Large intestine (tissue), 12 donors: ENCODE measurements around the gene USP9X. TPM values are rescaled to one million over a fixed set of nuclear protein-coding genes. Genes with fewer than 3 reads are reported as not detected.

Source experiments
- DNase-seq, 2 donors: peaks; one replicate each; pipeline versions ENCODE4 v3.0.0 to v3.0.0-alpha.2; 2013
- H3K27ac ChIP-seq: one replicate; pipeline ENCODE4 v1.5.1; 2013; ENCODE audit warnings: low read length
- H3K27me3 ChIP-seq: 2 replicates; pipeline ENCODE4 v1.6.1; 2013; ENCODE audit warnings: low read length; ENCODE audit not compliant: control insufficient read depth, insufficient read depth
- H3K36me3 ChIP-seq: 2 replicates; pipeline ENCODE4 v1.6.1; 2013; ENCODE audit warnings: low read length; ENCODE audit not compliant: control insufficient read depth, insufficient read depth
- H3K4me1 ChIP-seq: one replicate; pipeline ENCODE4 v1.6.1; 2013; ENCODE audit warnings: low read length; ENCODE audit not compliant: control insufficient read depth, insufficient read depth
- H3K4me3 ChIP-seq: one replicate; pipeline ENCODE4 v1.5.1; 2013; ENCODE audit warnings: low read length
- H3K9me3 ChIP-seq: one replicate; pipeline ENCODE4 v1.6.1; 2013; ENCODE audit warnings: mild to moderate bottlenecking, low read depth, low read length, moderate library complexity; ENCODE audit not compliant: control insufficient read depth
- WGBS: methylation state at CpG from one replicate; pipeline ENCODE4 v1.1.5; 2013; ENCODE audit warnings: low lambda C conversion rate; ENCODE audit not compliant: insufficient coverage; 5-methylcytosine and 5-hydroxymethylcytosine counted together
- long read RNA-seq, 11 donors: transcript quantifications; one replicate each; lab custom pipeline, GENCODE V29; 2026
- polyA plus RNA-seq: library from polyadenylated mRNA; unstranded; fragments of 120-200 nt; gene quantifications from one replicate; pipeline ENCODE4 v1.2.1, GENCODE V29; 2013

USP9X gene, protein sequence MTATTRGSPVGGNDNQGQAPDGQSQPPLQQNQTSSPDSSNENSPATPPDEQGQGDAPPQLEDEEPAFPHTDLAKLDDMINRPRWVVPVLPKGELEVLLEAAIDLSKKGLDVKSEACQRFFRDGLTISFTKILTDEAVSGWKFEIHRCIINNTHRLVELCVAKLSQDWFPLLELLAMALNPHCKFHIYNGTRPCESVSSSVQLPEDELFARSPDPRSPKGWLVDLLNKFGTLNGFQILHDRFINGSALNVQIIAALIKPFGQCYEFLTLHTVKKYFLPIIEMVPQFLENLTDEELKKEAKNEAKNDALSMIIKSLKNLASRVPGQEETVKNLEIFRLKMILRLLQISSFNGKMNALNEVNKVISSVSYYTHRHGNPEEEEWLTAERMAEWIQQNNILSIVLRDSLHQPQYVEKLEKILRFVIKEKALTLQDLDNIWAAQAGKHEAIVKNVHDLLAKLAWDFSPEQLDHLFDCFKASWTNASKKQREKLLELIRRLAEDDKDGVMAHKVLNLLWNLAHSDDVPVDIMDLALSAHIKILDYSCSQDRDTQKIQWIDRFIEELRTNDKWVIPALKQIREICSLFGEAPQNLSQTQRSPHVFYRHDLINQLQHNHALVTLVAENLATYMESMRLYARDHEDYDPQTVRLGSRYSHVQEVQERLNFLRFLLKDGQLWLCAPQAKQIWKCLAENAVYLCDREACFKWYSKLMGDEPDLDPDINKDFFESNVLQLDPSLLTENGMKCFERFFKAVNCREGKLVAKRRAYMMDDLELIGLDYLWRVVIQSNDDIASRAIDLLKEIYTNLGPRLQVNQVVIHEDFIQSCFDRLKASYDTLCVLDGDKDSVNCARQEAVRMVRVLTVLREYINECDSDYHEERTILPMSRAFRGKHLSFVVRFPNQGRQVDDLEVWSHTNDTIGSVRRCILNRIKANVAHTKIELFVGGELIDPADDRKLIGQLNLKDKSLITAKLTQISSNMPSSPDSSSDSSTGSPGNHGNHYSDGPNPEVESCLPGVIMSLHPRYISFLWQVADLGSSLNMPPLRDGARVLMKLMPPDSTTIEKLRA (N-terminal part only)
- polyA plus RNA-seq = 47.3 TPM
- long read RNA-seq, donor 1, partial matches to known transcripts = 7 of 7 reads
- long read RNA-seq, donor 1, other reads (novel, unspliced or antisense) = 0 of 7 reads
- long read RNA-seq, donor 2, partial matches to known transcripts = 49 of 49 reads
- long read RNA-seq, donor 2, other reads (novel, unspliced or antisense) = 0 of 49 reads
- long read RNA-seq, donor 3, full-length matches to known transcripts = 3 of 79 reads
- long read RNA-seq, donor 3, partial matches to known transcripts = 76 of 79 reads
- long read RNA-seq, donor 3, other reads (novel, unspliced or antisense) = 0 of 79 reads
- long read RNA-seq, donor 4 = 0 reads
- long read RNA-seq, donor 5, partial matches to known transcripts = 0 of 1 reads
- long read RNA-seq, donor 5, other reads (novel, unspliced or antisense) = 0 of 1 reads
- long read RNA-seq, donor 6, partial matches to known transcripts = 49 of 50 reads
- long read RNA-seq, donor 6, other reads (novel, unspliced or antisense) = 0 of 50 reads
- long read RNA-seq, donor 7, partial matches to known transcripts = 23 of 24 reads
- long read RNA-seq, donor 7, other reads (novel, unspliced or antisense) = 0 of 24 reads
- long read RNA-seq, donor 8, partial matches to known transcripts = 38 of 39 reads
- long read RNA-seq, donor 8, other reads (novel, unspliced or antisense) = 0 of 39 reads
- long read RNA-seq, donor 9, partial matches to known transcripts = 20 of 20 reads
- long read RNA-seq, donor 9, other reads (novel, unspliced or antisense) = 0 of 20 reads
- long read RNA-seq, donor 10, full-length matches to known transcripts = 4 of 37 reads
- long read RNA-seq, donor 10, partial matches to known transcripts = 33 of 37 reads
- long read RNA-seq, donor 10, other reads (novel, unspliced or antisense) = 0 of 37 reads
- long read RNA-seq, donor 11, full-length matches to known transcripts = 4 of 30 reads
- long read RNA-seq, donor 11, partial matches to known transcripts = 26 of 30 reads
- long read RNA-seq, donor 11, other reads (novel, unspliced or antisense) = 0 of 30 reads

DNA sequence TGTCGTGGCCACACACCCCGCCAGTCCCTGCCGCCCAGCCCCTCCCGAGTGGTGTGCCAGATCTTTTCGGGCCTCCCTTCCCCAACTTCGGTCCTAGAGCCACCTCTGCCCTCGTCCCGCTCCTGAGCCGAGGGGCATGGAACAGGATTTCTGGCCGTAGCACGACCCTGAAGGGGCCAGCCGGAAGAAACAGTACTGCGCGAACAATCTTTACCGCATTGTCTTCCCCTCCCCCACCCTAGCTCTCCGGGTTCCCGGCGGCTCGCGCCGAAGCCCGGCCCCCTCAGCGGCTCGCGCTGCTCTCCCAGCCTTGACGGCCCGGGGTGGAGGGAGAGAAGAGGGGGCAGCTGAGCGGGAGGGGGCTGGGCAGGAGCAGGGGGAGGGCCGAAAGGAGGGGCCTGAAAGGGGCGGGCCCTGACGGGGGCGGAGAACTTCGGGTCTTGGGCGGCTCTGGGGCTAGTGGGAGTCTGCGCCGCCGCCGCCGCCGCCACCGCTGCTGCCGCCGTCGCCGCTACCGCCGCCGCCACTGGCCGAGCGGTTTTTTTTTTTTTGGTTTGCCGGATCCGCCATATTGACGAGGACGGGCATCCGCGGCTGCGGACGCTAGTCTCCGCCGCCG, at the start of gene USP9X:
Gene USP9X, plus strand, starts transcription at position 553 of the 619 bp plus-strand sequence. CDS start 38,184 bp downstream, outside the sequence.
- no peaks in the 10 kb centered on the region for H3K36me3 ChIP-seq
- peak; percentile 85 to 87 for DNase-seq
- H3K27ac ChIP-seq = peak within 1 kb of the TSS; percentile 100
- no peaks in the 10 kb centered on the region for H3K27me3 ChIP-seq
- no peaks in the 10 kb centered on the region for H3K9me3 ChIP-seq
- H3K4me1 ChIP-seq = no peaks in the 10 kb centered on the region
- no CpG with 5 or more reads among the region's 61 CpGs for WGBS
- H3K4me3 ChIP-seq = peak within 1 kb of the TSS; percentile 99

DNA sequence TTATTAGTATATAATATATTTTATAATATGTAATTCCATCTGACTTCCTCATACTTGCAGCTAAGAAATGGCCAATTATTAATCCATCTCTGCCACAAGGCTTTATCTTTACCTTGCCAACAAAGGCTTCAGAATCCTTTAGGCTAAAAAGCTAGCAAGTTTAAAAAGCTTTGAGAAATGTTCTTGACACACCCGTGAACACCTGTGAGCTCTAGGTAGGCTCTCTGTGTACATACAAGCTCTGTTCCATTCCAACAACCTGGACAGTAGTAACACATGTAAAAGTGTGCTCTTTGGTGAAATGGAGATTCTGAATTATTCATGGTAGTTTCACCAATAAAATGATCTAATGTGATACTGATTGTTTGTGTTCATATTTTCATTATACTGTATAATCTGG, 49.7 kb upstream of the USP9X start:
- DNase-seq = peak in 1 of 2 donors; percentile 53
- H3K4me1 ChIP-seq = peaks cover 3% of the 10 kb centered on the region
- WGBS = no CpG with 5 or more reads among the region's 1 CpG

DNA sequence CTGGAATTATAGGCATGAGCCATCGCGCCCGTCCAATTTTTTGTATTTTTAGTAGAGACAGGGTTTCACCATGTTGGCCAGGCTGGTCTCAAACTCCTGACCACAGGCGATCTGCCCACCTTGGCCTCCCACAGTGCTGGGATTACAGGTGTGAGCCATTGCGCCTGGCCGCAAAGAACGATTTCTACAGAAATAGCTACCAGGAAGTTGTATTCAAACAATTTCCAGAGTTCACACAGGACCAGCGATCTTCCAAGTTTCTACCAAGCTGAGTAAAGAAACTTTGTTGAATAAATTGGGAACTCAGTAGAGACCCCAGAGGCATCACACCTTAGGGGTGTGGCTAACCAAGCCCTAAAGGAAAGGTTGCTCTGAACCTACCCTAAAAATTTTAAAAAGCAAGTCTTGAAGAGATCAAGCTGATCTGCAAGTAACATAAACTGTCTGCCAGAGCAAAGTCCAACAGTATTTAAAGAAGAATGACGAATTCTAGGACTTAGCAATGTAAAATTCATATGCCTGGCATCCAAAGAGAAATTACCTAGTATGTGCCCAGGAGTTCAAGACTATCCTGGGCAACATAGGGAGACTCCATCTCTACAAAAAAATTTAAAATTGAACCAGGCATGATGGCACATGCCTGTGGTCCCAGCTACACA, 48.4 kb upstream of the USP9X start:
- peak; percentile 20 to 76 for DNase-seq
- H3K27me3 ChIP-seq = no peaks in the 10 kb centered on the region
- WGBS = no CpG with 5 or more reads among the region's 9 CpGs
- H3K4me1 ChIP-seq = peaks cover 3% of the 10 kb centered on the region
- H3K27ac ChIP-seq = peak overlapping the region; percentile 91
- H3K36me3 ChIP-seq = no peaks in the 10 kb centered on the region
- no peaks in the 10 kb centered on the region for H3K9me3 ChIP-seq
- no peak overlapping the region for H3K4me3 ChIP-seq

More for the DNA sequence above, 49.7 kb upstream of the USP9X start:
- no peak overlapping the region for H3K4me3 ChIP-seq
- H3K27me3 ChIP-seq = no peaks in the 10 kb centered on the region
- no peaks in the 10 kb centered on the region for H3K36me3 ChIP-seq
- H3K27ac ChIP-seq = peak overlapping the region; percentile 91
- no peaks in the 10 kb centered on the region for H3K9me3 ChIP-seq

DNA sequence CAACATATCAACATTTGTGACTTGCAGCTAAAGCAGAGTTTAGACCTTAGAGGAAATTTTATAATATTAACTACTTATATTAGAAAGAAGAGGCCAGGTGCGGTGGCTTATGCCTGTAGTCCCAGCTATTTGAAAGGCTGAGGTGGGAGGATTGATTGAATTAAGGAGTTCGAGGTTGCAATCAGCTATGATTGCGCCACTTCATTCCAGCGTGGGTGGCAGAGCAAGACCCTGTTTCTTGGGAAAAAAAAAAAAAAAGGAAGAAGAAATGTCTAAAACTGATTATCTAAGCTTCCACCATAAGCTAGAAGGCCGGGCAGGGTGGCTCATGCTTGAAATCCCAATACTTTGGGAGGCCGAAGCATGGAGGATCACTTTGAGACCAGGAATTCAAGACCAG, 42.0 kb upstream of the USP9X start:
- Histone ChIP-seq H3K4me1 (peaks cover 7% of the 10 kb centered on the region), H3K27me3 (no peaks in the 10 kb centered on the region), H3K27ac (no peak overlapping the region), H3K4me3 (no peak overlapping the region), H3K36me3 (no peaks in the 10 kb centered on the region), H3K9me3 (no peaks in the 10 kb centered on the region)
- DNase-seq = no peak
- WGBS = no CpG with 5 or more reads among the region's 6 CpGs

DNA sequence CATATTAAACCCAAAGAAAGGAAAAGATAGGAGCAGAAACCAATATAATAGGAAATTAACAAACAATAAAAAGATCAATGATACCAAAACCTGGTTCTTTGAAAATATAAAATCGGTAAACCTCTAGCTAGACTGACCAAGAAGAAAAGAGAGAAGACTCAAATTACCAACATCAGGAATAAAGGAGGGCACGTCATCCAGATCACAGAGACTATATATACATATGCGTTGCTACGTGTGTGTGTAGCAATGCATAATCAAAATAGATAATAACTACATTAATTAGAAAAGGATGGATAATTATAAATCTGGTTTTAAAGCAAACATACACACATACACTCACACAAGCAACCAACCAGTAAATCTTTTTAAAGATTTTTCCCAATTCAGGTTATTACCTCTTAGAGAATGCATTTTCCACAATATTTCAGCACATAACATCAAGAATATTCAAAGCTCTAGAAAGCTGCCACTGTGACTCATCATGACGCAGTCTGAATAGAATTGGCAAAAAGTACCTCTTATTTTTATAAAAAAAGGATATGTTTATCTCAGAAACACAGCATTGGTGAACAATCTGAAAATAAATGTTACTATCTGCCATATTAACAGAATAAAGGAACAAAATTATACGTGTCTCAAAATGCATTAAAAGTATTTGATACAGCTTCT, 41.4 kb upstream of the USP9X start:
- H3K9me3 ChIP-seq = no peaks in the 10 kb centered on the region
- H3K27me3 ChIP-seq = no peaks in the 10 kb centered on the region
- no peaks in the 10 kb centered on the region for H3K36me3 ChIP-seq
- no peak for DNase-seq
- H3K4me3 ChIP-seq = no peak overlapping the region
- peaks cover 8% of the 10 kb centered on the region for H3K4me1 ChIP-seq
- H3K27ac ChIP-seq = no peak overlapping the region
- WGBS = 83% methylated on average over 1 of the region's 6 CpGs

DNA sequence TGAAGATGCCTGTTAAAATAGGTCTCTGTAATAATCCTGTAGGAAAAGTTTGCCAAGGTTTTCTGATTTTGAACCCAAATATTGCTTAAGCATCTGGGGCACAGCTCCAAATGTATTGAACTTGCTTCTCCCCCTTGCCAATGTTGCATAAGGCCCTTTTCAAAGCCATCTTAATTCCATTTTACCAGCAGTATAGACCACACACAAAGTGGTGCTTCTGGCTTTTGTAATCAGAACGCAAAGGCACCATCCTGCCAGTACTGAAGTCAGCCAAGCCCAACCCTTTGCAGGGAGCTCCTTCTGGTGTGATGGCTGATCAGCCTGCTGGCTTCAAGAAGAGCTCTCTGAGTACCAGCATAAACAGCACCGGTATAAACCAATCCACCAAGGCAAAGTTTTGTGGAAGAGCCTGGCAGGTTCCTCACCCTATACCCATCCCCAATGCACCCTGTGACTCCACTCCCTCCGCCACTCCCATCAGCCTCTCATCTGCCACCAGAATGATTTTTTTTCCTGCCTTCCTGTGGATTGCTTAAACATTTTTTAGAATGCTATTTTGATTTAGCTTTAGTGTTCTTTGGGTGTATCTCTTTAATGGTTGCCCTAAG, 39.2 kb upstream of the USP9X start:
- no peak for DNase-seq
- no peak overlapping the region for H3K4me3 ChIP-seq
- no peaks in the 10 kb centered on the region for H3K9me3 ChIP-seq
- H3K36me3 ChIP-seq = no peaks in the 10 kb centered on the region
- H3K27me3 ChIP-seq = no peaks in the 10 kb centered on the region
- peaks cover 8% of the 10 kb centered on the region for H3K4me1 ChIP-seq
- WGBS = no CpG with 5 or more reads among the region's 3 CpGs
- no peak overlapping the region for H3K27ac ChIP-seq

DNA sequence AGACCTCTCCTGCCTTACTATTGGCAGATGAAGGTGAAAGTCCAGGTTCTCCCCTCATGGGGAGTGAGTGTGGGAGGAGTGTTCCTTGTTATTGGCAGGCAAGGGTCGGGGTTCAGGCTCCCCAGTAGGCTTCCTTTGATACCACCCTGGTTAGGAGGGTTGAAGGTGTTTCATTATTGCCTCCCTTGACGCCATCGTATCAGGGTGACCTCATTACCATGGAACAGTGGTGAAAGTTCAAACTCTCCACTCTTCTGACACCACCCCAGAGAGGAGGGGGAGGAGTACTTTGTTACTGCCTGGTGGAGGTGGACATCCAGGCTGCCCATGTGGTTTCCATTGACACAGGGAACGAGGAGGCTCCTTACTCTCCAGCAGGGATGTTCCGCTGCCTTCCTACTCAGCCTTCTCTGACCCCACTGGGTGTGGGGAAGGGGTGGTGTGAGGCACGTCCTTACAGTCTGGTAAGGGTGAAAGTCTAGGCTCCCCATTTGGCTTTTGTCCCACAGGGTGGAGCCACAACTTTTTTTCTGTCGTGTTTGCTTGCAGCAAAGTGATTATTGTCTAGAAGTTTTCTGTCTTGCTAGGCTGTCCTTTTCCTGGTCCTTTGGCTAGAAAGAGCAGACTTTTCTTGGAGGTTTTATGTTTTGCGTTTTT, 37.2 kb upstream of the USP9X start:
- no peaks in the 10 kb centered on the region for H3K9me3 ChIP-seq
- no peaks in the 10 kb centered on the region for H3K36me3 ChIP-seq
- H3K4me1 ChIP-seq = peaks cover 8% of the 10 kb centered on the region
- H3K27me3 ChIP-seq = no peaks in the 10 kb centered on the region
- H3K27ac ChIP-seq = peak overlapping the region; percentile 76
- DNase-seq = peak; percentile 56 to 85
- no CpG with 5 or more reads among the region's 8 CpGs for WGBS
- H3K4me3 ChIP-seq = no peak overlapping the region
